Thymus (tissue), 11 donors: ENCODE measurements around the gene CBL. TPM values are rescaled to one million over a fixed set of nuclear protein-coding genes. Genes with fewer than 3 reads are reported as not detected.

Source experiments
- DNase-seq, 9 donors: peaks; one replicate each; pipeline ENCODE4 v3.0.0-alpha.2; 2013; ENCODE audit warnings: low spot score in 9 of 9, low read depth in 6 of 9, missing footprints in 1 of 9
- H3K27ac ChIP-seq, 2 donors: one replicate each; pipeline ENCODE4 v1.5.1; 2013; ENCODE audit warnings: control low read depth in 1 of 2, low read depth in 1 of 2, low read length in 1 of 2, mild to moderate bottlenecking in 1 of 2, moderate library complexity in 1 of 2
- H3K27me3 ChIP-seq, 2 donors: one replicate each; pipeline ENCODE4 v1.5.1; 2013; ENCODE audit warnings: low read length in 1 of 2; ENCODE audit not compliant: control insufficient read depth in 2 of 2, insufficient read depth in 1 of 2
- H3K36me3 ChIP-seq, 2 donors: one replicate each; pipeline ENCODE4 v1.5.1; 2013; ENCODE audit warnings: low read length in 1 of 2, mild to moderate bottlenecking in 1 of 2, moderate library complexity in 1 of 2; ENCODE audit not compliant: control insufficient read depth in 2 of 2, insufficient read depth in 2 of 2
- H3K4me1 ChIP-seq, 2 donors: one replicate each; pipeline ENCODE4 v1.5.1; 2013; ENCODE audit warnings: low read length in 2 of 2; ENCODE audit not compliant: control insufficient read depth in 2 of 2, insufficient read depth in 2 of 2
- H3K4me3 ChIP-seq, 2 donors: one replicate each; pipeline ENCODE4 v1.5.1; 2013; ENCODE audit warnings: low read length in 2 of 2, control low read depth in 1 of 2, mild to moderate bottlenecking in 1 of 2
- H3K9me3 ChIP-seq, 2 donors: one replicate each; pipeline ENCODE4 v1.5.1; 2013; ENCODE audit warnings: low read length in 1 of 2, mild to moderate bottlenecking in 1 of 2; ENCODE audit not compliant: control insufficient read depth in 2 of 2, insufficient read depth in 1 of 2
- WGBS: extraction: QIAGEN DNeasy Blood & Tissue Kit; methylation state at CpG from one replicate; pipeline ENCODE4 v1.1.7; 2013; 5-methylcytosine and 5-hydroxymethylcytosine counted together
- polyA plus RNA-seq: library from polyadenylated mRNA; stranded (reverse); fragments of 200-250 nt; gene quantifications from one replicate; pipeline ENCODE4 v1.2.3, GENCODE V29; 2013
- total RNA-seq: library from RNA; stranded (reverse); fragments of 120-200 nt; gene quantifications from one replicate; pipeline ENCODE4 v1.2.4, GENCODE V29; 2013
- donor health status: healthy.

CBL gene
- total and polyA plus RNA-seq, 2 donors: 9.2 to 21.9 TPM

DNA sequence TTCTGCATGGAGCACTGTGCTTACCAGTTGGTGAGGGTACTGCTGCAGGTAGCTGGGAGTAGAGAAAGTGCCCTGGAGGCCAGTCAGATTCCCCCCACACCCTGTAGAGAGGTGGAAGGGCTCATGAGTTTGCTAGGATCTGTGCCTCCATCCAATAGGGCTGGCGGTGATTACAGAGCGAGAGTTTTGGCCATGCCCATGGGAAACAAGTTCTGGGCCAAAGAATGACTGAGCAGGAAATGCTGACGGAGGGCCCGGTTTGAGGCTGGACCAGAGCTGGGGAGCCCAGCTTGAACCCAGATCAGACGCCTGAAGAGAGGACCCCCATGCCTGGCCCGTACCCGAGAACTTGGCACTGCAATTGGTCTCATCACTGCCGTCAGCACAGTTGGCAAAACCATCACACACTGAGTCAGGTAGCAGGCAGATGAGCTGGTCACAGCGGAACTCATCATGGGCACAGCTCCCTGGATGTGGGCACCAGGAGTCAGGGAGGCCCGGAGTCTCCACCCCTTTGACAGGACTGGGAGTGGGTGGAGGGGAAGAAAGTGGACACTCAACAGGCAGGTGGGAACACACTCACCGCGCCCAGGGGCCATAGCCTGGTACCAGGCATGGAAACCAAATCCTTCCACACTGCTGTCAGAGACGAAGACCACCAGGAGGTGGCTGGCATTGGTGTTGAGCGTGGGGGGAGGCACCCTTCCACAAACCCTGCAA lies 138.3 kb downstream of the CBL start:
- no peak for DNase-seq

DNA sequence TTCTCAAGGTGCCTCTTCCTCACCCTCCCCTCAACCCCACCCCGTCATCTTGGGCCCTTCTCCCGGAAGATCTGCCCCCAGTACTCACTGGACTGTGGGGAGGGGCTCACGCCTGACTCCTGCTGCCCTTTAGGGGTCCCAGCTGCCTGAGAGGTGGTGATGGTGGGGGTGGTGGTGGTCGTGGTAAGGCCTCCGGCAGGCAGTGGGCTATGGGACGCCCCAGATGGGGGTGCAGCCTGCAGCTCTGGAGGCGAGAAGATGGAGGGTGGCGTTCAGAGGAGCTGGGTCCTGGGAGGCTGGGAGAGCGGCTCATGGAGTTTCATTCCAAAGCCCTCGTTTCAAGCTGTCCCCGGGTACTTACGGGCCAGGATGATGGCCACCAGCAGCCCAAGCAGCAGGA lies 139.5 kb downstream of the CBL start:
- Histone ChIP-seq H3K9me3 (peaks cover 2 to 5% of the 10 kb centered on the region in 2 donors), H3K36me3 (no peaks in the 10 kb centered on the region), H3K4me1 (peaks cover 0 to 11% of the 10 kb centered on the region in 2 donors), H3K27me3 (peaks cover 32 to 74% of the 10 kb centered on the region in 2 donors), H3K27ac (no peak overlapping the region), H3K4me3 (no peak overlapping the region)
- no peak for DNase-seq
- 92% methylated on average over 12 of the region's 12 CpGs for WGBS

More for the DNA sequence above, 138.3 kb downstream of the CBL start:
- 94% methylated on average over 14 of the region's 14 CpGs for WGBS
- H3K36me3 ChIP-seq: no peaks in the 10 kb centered on the region
- peaks cover 4 to 17% of the 10 kb centered on the region in 2 donors for H3K4me1 ChIP-seq
- H3K27ac ChIP-seq: no peak overlapping the region
- no peak overlapping the region for H3K4me3 ChIP-seq
- peaks cover 2 to 6% of the 10 kb centered on the region in 2 donors for H3K9me3 ChIP-seq
- peaks cover 44 to 81% of the 10 kb centered on the region in 2 donors for H3K27me3 ChIP-seq

DNA sequence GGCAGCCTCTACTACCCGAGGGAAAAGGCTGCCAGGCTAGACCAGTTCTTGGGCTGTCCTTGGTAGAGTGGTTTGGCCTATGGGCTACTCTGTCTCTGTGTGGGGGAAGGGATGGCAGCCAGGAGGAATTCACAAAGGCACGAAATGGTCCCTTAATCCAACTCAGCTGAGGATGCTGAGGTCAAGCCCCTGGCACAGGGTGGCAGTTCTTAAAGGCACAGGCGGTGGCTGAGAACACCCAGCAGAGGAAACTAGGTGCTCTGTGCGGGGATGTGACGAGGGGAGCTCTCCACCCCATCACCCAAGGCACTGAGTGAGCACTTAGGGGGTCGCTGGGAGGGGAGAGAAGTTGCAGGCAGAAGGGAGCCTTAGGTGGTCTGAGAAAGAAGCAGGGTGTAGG lies 140.5 kb downstream of the CBL start, which contains the start of gene MFRP:
MFRP (minus strand) TSS at position 101 of the 400 bp plus-strand sequence. CDS start 192 bp downstream, outside the sequence.
- Histone ChIP-seq H3K27ac (peak within 1 kb of the TSS in 1 of 2 donors; percentile 11), H3K4me1 (peaks cover 0 to 2% of the 10 kb centered on the region in 2 donors), H3K27me3 (peaks cover 23 to 67% of the 10 kb centered on the region in 2 donors), H3K9me3 (peaks cover 0 to 2% of the 10 kb centered on the region in 2 donors), H3K4me3 (no peak within 1 kb of the TSS), H3K36me3 (no peaks in the 10 kb centered on the region)
- DNase-seq: no peak
- WGBS: 85% methylated on average over 6 of the region's 6 CpGs

DNA sequence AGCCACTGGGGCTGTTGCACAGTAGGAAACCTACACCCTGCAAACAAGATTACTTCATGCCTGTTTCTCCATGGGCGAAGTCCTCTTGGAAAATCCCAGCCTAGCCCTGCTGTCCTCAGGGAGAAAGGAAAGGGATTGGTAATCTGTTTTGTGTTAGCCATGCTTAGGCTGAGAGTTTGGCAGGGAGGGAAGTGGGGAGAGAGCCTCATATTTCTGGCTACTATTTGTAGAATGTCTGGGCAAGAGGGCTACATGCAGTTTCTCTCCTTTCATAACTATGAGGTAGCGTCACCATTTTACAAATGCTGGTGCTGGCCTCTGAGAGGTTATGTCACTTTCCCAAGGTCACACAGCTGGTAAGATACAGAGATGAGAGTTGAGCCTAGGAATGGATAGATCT lies 141.1 kb downstream of the CBL start:
- Histone ChIP-seq H3K4me3 (no peak overlapping the region), H3K27ac (peak overlapping the region in 1 of 2 donors; percentile 11), H3K4me1 (no peaks in the 10 kb centered on the region), H3K27me3 (peaks cover 16 to 64% of the 10 kb centered on the region in 2 donors), H3K9me3 (no peaks in the 10 kb centered on the region), H3K36me3 (no peaks in the 10 kb centered on the region)
- DNase-seq: no peak
- 96% methylated on average over 2 of the region's 2 CpGs for WGBS

DNA sequence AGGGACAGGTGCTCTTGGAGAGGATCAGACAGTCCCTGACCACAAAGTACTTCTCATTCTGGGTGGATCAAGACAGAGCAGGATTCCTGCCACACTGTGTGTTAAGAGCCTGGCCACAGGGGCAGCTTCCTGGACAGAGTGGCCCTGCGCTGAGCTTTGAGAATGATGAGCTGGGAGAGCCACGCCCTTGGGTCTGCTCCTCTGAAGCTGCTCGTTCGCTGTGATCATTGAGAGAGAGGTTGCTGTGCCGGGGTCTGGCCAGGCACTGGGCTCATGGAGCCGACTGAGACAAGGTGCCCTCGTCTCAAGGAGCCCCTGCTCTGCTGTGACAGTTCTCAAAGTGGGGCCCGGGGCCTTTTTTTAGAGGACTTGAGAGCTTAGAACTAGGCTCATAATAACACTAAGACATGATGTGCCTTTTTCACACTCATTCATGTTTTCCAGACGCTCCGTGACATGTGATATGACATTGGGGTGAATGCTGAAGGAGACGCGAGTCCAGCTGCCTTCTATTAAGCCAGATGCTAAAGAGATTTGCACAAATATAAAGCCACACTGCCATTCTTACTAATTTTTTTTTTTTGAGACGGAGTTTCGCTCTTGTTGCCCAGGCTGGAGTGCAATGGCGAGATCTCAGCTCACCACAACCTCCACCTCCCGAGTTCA lies 141.9 kb downstream of the CBL start:
- DNase-seq: no peak
- H3K4me1 ChIP-seq: no peaks in the 10 kb centered on the region
- 88% methylated on average over 16 of the region's 16 CpGs for WGBS
- peaks cover 8 to 60% of the 10 kb centered on the region in 2 donors for H3K27me3 ChIP-seq
- H3K27ac ChIP-seq: no peak overlapping the region
- no peaks in the 10 kb centered on the region for H3K9me3 ChIP-seq
- no peak overlapping the region for H3K4me3 ChIP-seq
- no peaks in the 10 kb centered on the region for H3K36me3 ChIP-seq

DNA sequence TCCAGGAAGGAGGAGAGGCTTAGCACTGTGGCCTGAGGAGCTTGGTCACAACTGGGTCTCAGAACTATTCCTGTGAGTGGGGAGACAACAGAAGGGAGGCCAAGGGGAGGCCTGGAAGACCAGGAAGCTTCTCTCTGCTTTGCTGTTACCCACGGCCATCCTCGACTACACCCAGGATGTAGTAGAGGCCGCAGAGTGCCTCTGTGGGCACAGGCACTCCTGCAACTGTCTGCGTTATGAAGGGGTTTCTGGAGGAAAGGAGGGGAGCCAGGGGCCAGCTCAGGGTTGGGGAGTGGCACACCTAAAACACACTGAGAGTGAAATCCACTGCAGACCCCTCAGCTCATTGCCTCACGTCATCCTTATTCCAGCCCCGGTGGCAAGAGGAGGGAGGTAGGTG lies 144.2 kb downstream of the CBL start:
- H3K4me1 ChIP-seq: no peaks in the 10 kb centered on the region
- WGBS: 68% methylated on average over 6 of the region's 6 CpGs

DNA sequence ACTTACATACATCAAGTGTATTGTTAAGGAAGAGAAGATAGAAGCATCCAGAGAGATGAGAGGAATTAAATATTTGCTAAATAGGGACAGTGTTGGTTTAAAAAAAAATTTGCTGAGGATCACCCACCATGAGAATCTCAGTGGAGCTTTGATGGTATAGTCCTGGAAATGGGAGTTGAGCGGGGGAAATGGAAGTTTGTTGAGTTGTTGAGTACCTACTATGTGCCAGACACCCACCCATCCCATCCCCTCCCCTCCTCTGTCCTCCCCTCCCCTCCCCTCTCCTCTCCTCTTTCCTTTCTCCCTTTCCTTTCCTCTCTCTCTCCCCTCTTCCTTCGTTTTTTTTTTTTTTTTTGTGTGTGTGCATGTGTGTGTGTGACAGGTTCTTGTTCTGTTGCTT lies 145.1 kb downstream of the CBL start:
- Histone ChIP-seq H3K36me3 (no peaks in the 10 kb centered on the region), H3K9me3 (no peaks in the 10 kb centered on the region), H3K4me1 (peaks cover 0 to 4% of the 10 kb centered on the region in 2 donors), H3K27me3 (peaks cover 2 to 51% of the 10 kb centered on the region in 2 donors), H3K27ac (no peak overlapping the region), H3K4me3 (no peak overlapping the region)
- DNase-seq: no peak
- 50% methylated on average over 2 of the region's 2 CpGs for WGBS

More for the DNA sequence above, 144.2 kb downstream of the CBL start:
- Histone ChIP-seq H3K27me3 (peaks cover 0 to 50% of the 10 kb centered on the region in 2 donors), H3K27ac (no peak overlapping the region), H3K4me3 (no peak overlapping the region), H3K9me3 (no peaks in the 10 kb centered on the region), H3K36me3 (no peaks in the 10 kb centered on the region)
- no peak for DNase-seq

DNA sequence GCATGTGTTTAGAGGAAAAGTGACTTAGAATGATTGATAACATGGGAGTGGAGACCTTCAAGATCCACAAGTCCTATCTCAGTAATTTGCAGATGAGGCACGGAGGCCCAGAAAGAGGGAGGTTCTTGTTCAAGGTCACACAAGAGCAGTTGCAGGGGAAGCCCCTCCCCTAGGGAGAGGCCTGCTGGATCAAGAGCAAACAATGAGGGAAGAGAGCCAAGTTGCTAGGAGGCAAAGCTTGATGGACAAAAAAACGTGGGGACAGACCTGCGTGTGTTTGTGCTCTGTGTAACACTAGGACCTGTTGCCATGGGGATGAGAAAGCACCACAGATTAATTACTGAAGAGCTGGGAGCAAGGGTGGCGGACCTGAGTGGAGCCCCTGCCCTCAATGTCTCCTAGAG lies 146.7 kb downstream of the CBL start:
- H3K4me1 ChIP-seq: peaks cover 0 to 9% of the 10 kb centered on the region in 2 donors
- no peaks in the 10 kb centered on the region for H3K36me3 ChIP-seq
- H3K4me3 ChIP-seq: no peak overlapping the region
- WGBS: 81% methylated on average over 4 of the region's 4 CpGs
- no peak for DNase-seq
- H3K9me3 ChIP-seq: no peaks in the 10 kb centered on the region
- peaks cover 2 to 54% of the 10 kb centered on the region in 2 donors for H3K27me3 ChIP-seq
- no peak overlapping the region for H3K27ac ChIP-seq
